Lower lobe of right lung (tissue), 2 donors: ENCODE measurements around the gene IL3. TPM values are rescaled to one million over a fixed set of nuclear protein-coding genes. Genes with fewer than 3 reads are reported as not detected.

Experiments used
- ATAC-seq, 2 donors: fragments of 200-7000 bp; cut with Tn5 transposase; one replicate each; pipeline ENCODE4 v1.9.1; 2020 to 2022; ENCODE audit warnings: mild to moderate bottlenecking in 2 of 2, moderate library complexity in 2 of 2
- DNase-seq: peaks from one replicate; pipeline ENCODE4 v3.0.0-alpha.2; 2020
- H3K27ac ChIP-seq: fragments of 200-600 bp; one replicate; pipeline ENCODE4 v1.8.0; 2022
- H3K27me3 ChIP-seq: fragments of 200-600 bp; one replicate; pipeline ENCODE4 v1.8.0; 2022; ENCODE audit warnings: low read depth
- H3K36me3 ChIP-seq: fragments of 200-600 bp; one replicate; pipeline ENCODE4 v1.8.0; 2022; ENCODE audit warnings: mild to moderate bottlenecking
- H3K4me1 ChIP-seq: fragments of 200-600 bp; one replicate; pipeline ENCODE4 v1.8.0; 2022
- H3K4me3 ChIP-seq: fragments of 200-600 bp; one replicate; pipeline ENCODE4 v1.8.0; 2022; ENCODE audit warnings: mild to moderate bottlenecking
- H3K9me3 ChIP-seq: fragments of 200-600 bp; one replicate; pipeline ENCODE4 v1.8.0; 2022
- CTCF ChIP-seq: fragments of 200-600 bp; IDR thresholded peaks from one replicate; pipeline ENCODE4 v1.8.0; 2022; ENCODE audit warnings: antibody characterized with exemption, mild to moderate bottlenecking
- intact Hi-C: fragments of 100-400 bp; cut with DNase I; formaldehyde crosslinking; loops from one replicate; pipeline ENCODE4 v1.11.0; 2022
- total RNA-seq: library from RNA; stranded (reverse); fragmentation: NEBNext Ultra II Directional; extraction: Animal tissue kit (Norgen Biotek cat#: 25700); gene quantifications from one replicate; pipeline ENCODE4 v1.2.1, GENCODE V29; 2021
- donor health status: DM: no; HTN: yes; CAD: no; lungs with severe emphysema.

Gene IL3
- total RNA-seq, 1 donor from 2014 or later = not detected

DNA sequence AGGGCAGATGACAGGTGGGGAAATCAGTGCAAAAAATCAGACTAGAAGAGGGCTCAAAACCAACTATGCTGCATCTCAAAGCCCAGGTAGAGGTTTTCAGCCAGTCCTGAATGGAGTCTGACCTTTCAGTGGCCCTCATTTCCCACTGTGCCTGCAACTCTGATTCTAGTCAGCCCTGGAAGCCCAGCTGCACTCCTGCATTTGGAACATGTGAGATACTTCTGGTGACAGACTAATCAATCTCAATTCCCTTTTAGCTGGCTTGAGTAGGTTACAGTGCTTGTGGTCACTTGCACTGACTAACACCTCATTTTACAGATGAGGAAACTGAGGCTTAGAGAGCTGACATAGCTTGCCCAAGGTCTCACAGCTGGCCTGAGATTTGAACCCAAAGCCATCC, 41.1 kb upstream of the IL3 start:
- no peaks in the 10 kb centered on the region for H3K4me1 ChIP-seq
- H3K36me3 ChIP-seq = no peaks in the 10 kb centered on the region
- no peak for DNase-seq
- H3K9me3 ChIP-seq = no peaks in the 10 kb centered on the region
- no peak overlapping the region for H3K27ac ChIP-seq
- no peak for ATAC-seq
- no peak for TF ChIP-seq CTCF
- no peak overlapping the region for H3K4me3 ChIP-seq
- peaks cover 11% of the 10 kb centered on the region for H3K27me3 ChIP-seq
- intact Hi-C loops = no loop called here

DNA sequence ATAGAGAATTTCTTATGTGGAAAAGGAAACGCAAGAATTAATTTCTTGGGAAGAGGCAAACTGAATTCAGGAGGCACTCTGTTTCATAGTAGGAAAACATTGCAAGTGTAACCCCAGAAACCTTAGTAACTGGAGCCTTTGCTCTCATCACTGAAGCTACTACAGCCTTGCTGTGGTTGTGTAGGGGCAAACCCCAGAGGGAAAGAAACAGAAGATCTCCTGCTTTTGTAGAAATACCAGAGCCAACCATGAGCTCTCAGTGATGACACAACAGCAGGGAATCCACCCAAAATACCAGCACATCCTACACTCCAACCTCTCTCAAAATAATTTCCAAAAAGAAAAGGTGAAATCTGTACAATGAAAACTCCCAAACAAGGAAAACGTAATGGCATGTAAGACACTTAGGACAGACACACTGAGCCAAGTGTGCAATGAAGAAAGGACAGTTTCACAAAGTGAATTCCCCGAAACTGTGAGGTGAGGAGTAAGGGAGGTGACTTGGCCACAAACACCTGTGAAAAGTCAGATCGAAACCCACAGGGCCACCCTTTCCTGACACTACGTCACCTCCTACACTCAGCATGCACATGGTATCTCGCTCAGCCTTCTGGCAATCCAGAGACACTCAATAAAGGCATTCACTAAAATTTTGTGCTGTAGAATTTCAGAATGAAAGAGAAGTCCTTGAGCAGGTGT, 40.4 kb upstream of the IL3 start:
- no peak overlapping the region for H3K27ac ChIP-seq
- TF ChIP-seq CTCF = no peak
- ATAC-seq = peak in 1 of 2 donors; percentile 48

DNA sequence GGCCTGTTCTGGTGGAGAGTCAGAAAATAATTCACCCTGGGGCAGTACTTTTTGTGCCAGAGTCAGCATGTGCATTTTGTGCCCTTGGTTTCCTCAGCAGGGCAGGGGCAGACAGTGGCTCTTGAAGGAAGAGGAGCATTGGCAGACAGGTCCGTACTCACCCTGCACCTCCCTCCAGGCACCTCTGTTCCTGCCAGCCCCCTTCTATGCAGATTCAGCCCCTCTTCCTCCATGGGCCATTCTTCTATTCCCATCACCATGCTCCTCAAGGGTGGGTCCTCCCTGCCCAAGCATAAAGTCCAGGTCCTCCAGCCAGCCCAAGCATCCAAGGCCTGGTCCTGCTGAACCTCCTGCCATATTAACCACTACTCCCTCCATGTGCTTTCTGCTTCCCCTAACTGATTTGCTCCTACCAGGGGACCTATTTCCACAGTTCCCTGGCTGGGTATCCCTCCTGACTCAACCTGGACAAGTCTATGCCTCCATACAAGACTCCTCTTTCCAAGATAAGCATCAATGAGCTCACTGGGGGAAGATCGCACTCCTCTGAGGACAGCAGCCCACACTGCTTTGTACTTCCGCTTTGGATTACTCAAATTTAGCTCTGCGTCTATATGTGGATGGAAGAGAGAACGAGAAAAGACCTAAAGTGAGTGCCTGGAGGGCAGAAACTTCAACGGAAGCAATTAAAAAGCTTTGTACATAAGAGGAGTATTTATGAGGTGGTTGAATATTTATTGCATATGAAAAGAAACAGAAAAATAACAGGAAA, 39.7 kb upstream of the IL3 start:
- Histone ChIP-seq H3K27ac (no peak overlapping the region), H3K9me3 (no peaks in the 10 kb centered on the region), H3K4me1 (no peaks in the 10 kb centered on the region), H3K27me3 (peaks cover 8% of the 10 kb centered on the region), H3K4me3 (no peak overlapping the region), H3K36me3 (no peaks in the 10 kb centered on the region)
- ATAC-seq (no peak), DNase-seq (no peak)
- no peak for TF ChIP-seq CTCF
- intact Hi-C loops = no loop called here

More for the DNA sequence above, 40.4 kb upstream of the IL3 start:
- intact Hi-C loops = no loop called here
- peaks cover 8% of the 10 kb centered on the region for H3K27me3 ChIP-seq
- no peaks in the 10 kb centered on the region for H3K36me3 ChIP-seq
- H3K4me3 ChIP-seq = no peak overlapping the region
- no peaks in the 10 kb centered on the region for H3K4me1 ChIP-seq
- no peaks in the 10 kb centered on the region for H3K9me3 ChIP-seq
- DNase-seq = no peak

DNA sequence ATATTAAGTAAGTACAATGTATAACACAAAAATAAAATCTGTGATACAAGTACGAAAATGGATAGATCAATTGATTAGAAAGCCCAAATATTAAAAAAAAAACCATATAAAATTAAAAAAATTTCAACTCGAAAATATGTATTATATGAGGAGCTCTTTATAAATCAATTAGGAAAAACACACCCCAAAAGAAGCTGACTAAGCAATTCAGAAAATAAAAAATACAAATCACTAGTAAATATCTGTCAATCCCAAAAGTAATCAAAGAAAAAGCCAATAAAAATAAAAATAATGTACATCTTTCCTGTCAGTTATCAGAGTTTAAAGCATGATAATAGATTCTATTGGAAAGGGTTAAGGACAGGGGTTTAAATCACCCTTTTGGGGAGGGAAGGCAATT, 38.8 kb upstream of the IL3 start:
- no peaks in the 10 kb centered on the region for H3K4me1 ChIP-seq
- no peak for TF ChIP-seq CTCF
- H3K36me3 ChIP-seq = no peaks in the 10 kb centered on the region
- H3K27me3 ChIP-seq = peaks cover 8% of the 10 kb centered on the region
- H3K4me3 ChIP-seq = no peak overlapping the region
- no peaks in the 10 kb centered on the region for H3K9me3 ChIP-seq
- DNase-seq (no peak), ATAC-seq (no peak)
- intact Hi-C loops = no loop called here
- no peak overlapping the region for H3K27ac ChIP-seq

DNA sequence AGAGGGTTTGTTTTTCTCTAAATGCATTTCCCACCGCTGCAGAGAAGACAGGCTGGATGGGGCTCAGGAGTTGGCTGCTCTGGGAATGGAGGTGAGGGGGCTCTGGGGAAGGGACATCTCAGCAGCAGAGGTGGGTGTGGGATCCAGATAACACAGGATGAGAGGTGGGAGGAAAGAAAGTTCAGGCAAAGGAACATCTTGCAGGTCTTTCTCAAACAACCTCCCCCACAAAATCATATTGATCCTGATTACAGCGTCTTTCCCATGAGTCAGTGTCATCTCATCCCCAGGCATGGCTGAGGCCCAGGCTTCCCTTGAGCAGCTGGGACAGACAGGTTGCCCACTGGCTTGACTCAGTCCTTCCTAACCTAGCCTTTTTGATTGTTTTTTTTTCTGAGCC, 37.7 kb upstream of the IL3 start:
- no peak overlapping the region for H3K27ac ChIP-seq
- no peak overlapping the region for H3K4me3 ChIP-seq
- H3K36me3 ChIP-seq = no peaks in the 10 kb centered on the region
- H3K27me3 ChIP-seq = peaks cover 3% of the 10 kb centered on the region
- no peak for ATAC-seq
- DNase-seq = no peak
- intact Hi-C loops = no loop called here
- no peaks in the 10 kb centered on the region for H3K4me1 ChIP-seq
- no peaks in the 10 kb centered on the region for H3K9me3 ChIP-seq
- no peak for TF ChIP-seq CTCF
